ENCODE results near the gene GANAB. TPM values are rescaled to one million over a fixed set of nuclear protein-coding genes. Genes with fewer than 3 reads are reported as not detected.
A peak's percentile ranks its signal among the peaks of the same experiment; 100 is the strongest.

Gene GANAB
- total and polyA plus RNA-seq, 2 experiments from 2014 or later, result 82.3 to 272 TPM

DNA sequence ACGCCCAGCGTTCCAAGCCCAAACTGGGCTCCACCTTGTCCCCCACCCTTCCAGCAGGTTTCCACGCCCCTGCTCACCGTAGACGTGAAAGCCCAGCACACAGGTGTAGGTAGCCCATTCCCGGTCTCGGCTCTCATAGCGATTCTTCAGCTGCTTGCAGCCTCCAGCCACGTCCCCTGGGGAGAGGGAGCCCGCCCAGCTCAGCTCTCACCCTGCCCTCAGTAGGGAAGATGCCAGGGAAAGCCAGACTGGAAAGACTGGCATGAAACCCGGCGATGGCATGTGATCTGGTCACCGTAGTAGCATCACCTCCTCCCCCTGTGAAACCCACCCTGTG, 43.4 kb downstream of the GANAB start (continued):
- no peak for TF ChIP-seq ZNF462 (CRISPR knock-in tag; IDR thresholded peaks at IDR 0.05)
- TF ChIP-seq JUNB (IDR thresholded peaks at IDR 0.05; ENCODE audit: unreplicated experiment), result no peak
- no peak for TF ChIP-seq ZNF114 (CRISPR knock-in tag; IDR thresholded peaks at IDR 0.05)

- Mint-ChIP-seq H3K9me3 (no peaks in the 10 kb centered on the region; the same call in 2 of the 3 replicates), H3K27ac (peak overlapping the region; percentile 97), H3K4me3 (peak overlapping the region; percentile 91), H3K4me1 (peaks cover 59% of the 10 kb centered on the region), H3K36me3 (ENCODE audit: low read depth) (peaks cover 42% of the 10 kb centered on the region), H3K27me3 (ENCODE audit: insufficient read depth, low read depth, poor library complexity) (peaks cover 32% of the 10 kb centered on the region)
- peak overlapping the region; percentile 99 for H3K4me2 ChIP-seq
- H3K27me3 ChIP-seq (ENCODE audit: insufficient read depth), result peaks cover 43% of the 10 kb centered on the region
- H3K27ac ChIP-seq (ENCODE audit: low read depth), result peak overlapping the region; percentile 95
- ATAC-seq (peak; percentile 14), DNase-seq (ENCODE audit: low spot score) (peak; percentile 73)
- TF ChIP-seq CTCF (conservative IDR thresholded peaks at IDR 0.05; ENCODE audit: low read depth in 2 of 2), result peak in 1 of 2 experiments; percentile 15; a peak in 1 of 4 replicates
- peak; percentile 41 for TF ChIP-seq EZH2 (IDR thresholded peaks at IDR 0.05; ENCODE audit: low read depth, unreplicated experiment)
- peak; percentile 29; the same call in 1 of the 2 replicates for TF ChIP-seq POLR2AphosphoS5 (IDR thresholded peaks at IDR 0.05; ENCODE audit: low read depth)
- no peak for TF ChIP-seq CREB1 (CRISPR knock-in tag; IDR thresholded peaks at IDR 0.05; ENCODE audit: low read depth)
- H3K36me3 ChIP-seq (ENCODE audit: insufficient read depth), result peaks cover 7% of the 10 kb centered on the region; the same call in 1 of the 2 replicates
- no peaks in the 10 kb centered on the region for H3K9me2 ChIP-seq (ENCODE audit: insufficient read depth)
- peaks cover 20% of the 10 kb centered on the region; the same call in 1 of the 2 replicates for H3K4me1 ChIP-seq (ENCODE audit: insufficient read depth)
- peaks cover 23% of the 10 kb centered on the region for H3K79me2 ChIP-seq (replicated peaks; ENCODE audit: insufficient read depth)
- peaks cover 10% of the 10 kb centered on the region for H4K20me1 ChIP-seq (replicated peaks; ENCODE audit: insufficient read depth)
- H2AFZ ChIP-seq, result peak overlapping the region; percentile 98
- peaks cover 28% of the 10 kb centered on the region for H3F3A ChIP-seq (replicated peaks; ENCODE audit: low read depth)
- peak overlapping the region; percentile 96 for H3K4me3 ChIP-seq
Measured at GRCh38 chr11:62602141-62603071, 44.0 kb downstream of the GANAB start.

Measured in GM23338 (cell line).